ENCODE measurements around the gene RIMS1. TPM values are rescaled to one million over a fixed set of nuclear protein-coding genes. Genes with fewer than 3 reads are reported as not detected.

The RIMS1 gene
- total RNA-seq, 1 experiment from 2014 or later: 1.1 TPM

- TF ChIP-seq CREB1 (CRISPR knock-in tag; IDR thresholded peaks at IDR 0.05): no peak
- no peak for TF ChIP-seq TP53 (CRISPR knock-in tag; IDR thresholded peaks at IDR 0.05)
- TF ChIP-seq IRF1 (CRISPR knock-in tag; IDR thresholded peaks at IDR 0.05): no peak
- no peak for TF ChIP-seq ETV6 (CRISPR knock-in tag; IDR thresholded peaks at IDR 0.05)
- no peak for TF ChIP-seq HMGA2 (CRISPR knock-in tag; IDR thresholded peaks at IDR 0.05)
- no peak for TF ChIP-seq ATF1 (CRISPR knock-in tag; IDR thresholded peaks at IDR 0.05)
Measured at GRCh38 chr6:72040111-72040510, 153.8 kb downstream of the RIMS1 start.

DNA sequence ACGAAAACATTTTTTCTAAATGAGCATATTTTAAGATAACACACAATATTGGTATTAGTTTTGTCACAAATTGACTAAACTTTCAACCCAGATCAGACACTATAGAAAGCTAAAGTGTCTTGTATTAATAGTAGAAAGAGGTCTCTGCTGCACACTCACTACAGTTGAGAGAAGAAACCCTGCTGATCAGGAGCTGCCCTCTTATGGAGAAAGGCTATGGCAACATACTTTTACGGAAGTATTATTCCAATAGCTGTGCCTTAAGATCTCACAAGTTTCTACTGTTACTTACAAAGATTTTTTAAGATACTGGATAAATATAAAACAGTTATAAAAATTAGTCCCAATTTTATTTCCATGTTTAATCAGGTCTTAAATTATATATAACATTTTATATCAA, 155.7 kb downstream of the RIMS1 start:
- H3K27ac Mint-ChIP-seq: no peak overlapping the region
- no peaks in the 10 kb centered on the region for H3K27me3 Mint-ChIP-seq (ENCODE audit: low read depth)
- H3K36me3 Mint-ChIP-seq: no peaks in the 10 kb centered on the region
- ChIA-PET CTCF (interaction anchor here (1.3 kb wide), 1 partner anchor 510 kb away, joined by 3 read pairs; no protein-coding TSS in a partner anchor), POLR2A (no interaction called here)
- ATAC-seq (no peak), DNase-seq (ENCODE audit: low spot score) (no peak)
- H3K4me3 Mint-ChIP-seq: no peak overlapping the region
- no peaks in the 10 kb centered on the region for H3K9me3 Mint-ChIP-seq
- peaks cover 5% of the 10 kb centered on the region for H3K4me1 Mint-ChIP-seq
- TF ChIP-seq IRF2 (CRISPR knock-in tag; IDR thresholded peaks at IDR 0.05; ENCODE audit: borderline replicate concordance, low read depth) (no peak), NR2C2 (CRISPR knock-in tag; IDR thresholded peaks at IDR 0.05) (no peak), ELF4 (CRISPR knock-in tag; IDR thresholded peaks at IDR 0.05; ENCODE audit: low read depth) (no peak), GTF2I (CRISPR knock-in tag; conservative IDR thresholded peaks at IDR 0.05) (no peak), HMGA2 (CRISPR knock-in tag; IDR thresholded peaks at IDR 0.05) (no peak), JUN (CRISPR knock-in tag; IDR thresholded peaks at IDR 0.05) (no peak), ZNF396 (CRISPR knock-in tag; IDR thresholded peaks at IDR 0.05; ENCODE audit: borderline replicate concordance) (no peak), ZNF423 (CRISPR knock-in tag; IDR thresholded peaks at IDR 0.05) (no peak), ZNF425 (CRISPR knock-in tag; conservative IDR thresholded peaks at IDR 0.05) (no peak), MYBL2 (CRISPR knock-in tag; IDR thresholded peaks at IDR 0.05) (no peak), KAT7 (CRISPR knock-in tag; IDR thresholded peaks at IDR 0.05; ENCODE audit: borderline replicate concordance) (no peak), ZNF512 (CRISPR knock-in tag; IDR thresholded peaks at IDR 0.05; ENCODE audit: borderline replicate concordance) (no peak)
- TF ChIP-seq, protein P1, sequence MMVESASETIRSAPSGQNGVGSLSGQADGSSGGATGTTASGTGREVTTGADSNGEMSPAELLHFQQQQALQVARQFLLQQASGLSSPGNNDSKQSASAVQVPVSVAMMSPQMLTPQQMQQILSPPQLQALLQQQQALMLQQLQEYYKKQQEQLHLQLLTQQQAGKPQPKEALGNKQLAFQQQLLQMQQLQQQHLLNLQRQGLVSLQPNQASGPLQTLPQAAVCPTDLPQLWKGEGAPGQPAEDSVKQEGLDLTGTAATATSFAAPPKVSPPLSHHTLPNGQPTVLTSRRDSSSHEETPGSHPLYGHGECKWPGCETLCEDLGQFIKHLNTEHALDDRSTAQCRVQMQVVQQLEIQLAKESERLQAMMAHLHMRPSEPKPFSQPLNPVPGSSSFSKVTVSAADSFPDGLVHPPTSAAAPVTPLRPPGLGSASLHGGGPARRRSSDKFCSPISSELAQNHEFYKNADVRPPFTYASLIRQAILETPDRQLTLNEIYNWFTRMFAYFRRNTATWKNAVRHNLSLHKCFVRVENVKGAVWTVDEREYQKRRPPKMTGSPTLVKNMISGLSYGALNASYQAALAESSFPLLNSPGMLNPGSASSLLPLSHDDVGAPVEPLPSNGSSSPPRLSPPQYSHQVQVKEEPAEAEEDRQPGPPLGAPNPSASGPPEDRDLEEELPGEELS (CRISPR knock-in tag; IDR thresholded peaks at IDR 0.05): no peak
- TF ChIP-seq, protein P2, sequence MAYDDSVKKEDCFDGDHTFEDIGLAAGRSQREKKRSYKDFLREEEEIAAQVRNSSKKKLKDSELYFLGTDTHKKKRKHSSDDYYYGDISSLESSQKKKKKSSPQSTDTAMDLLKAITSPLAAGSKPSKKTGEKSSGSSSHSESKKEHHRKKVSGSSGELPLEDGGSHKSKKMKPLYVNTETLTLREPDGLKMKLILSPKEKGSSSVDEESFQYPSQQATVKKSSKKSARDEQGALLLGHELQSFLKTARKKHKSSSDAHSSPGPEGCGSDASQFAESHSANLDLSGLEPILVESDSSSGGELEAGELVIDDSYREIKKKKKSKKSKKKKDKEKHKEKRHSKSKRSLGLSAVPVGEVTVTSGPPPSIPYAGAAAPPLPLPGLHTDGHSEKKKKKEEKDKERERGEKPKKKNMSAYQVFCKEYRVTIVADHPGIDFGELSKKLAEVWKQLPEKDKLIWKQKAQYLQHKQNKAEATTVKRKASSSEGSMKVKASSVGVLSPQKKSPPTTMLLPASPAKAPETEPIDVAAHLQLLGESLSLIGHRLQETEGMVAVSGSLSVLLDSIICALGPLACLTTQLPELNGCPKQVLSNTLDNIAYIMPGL (CRISPR knock-in tag; IDR thresholded peaks at IDR 0.05): no peak
- TF ChIP-seq, protein P3, sequence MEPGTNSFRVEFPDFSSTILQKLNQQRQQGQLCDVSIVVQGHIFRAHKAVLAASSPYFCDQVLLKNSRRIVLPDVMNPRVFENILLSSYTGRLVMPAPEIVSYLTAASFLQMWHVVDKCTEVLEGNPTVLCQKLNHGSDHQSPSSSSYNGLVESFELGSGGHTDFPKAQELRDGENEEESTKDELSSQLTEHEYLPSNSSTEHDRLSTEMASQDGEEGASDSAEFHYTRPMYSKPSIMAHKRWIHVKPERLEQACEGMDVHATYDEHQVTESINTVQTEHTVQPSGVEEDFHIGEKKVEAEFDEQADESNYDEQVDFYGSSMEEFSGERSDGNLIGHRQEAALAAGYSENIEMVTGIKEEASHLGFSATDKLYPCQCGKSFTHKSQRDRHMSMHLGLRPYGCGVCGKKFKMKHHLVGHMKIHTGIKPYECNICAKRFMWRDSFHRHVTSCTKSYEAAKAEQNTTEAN (CRISPR knock-in tag; IDR thresholded peaks at IDR 0.05): no peak
- TF ChIP-seq, protein P4, sequence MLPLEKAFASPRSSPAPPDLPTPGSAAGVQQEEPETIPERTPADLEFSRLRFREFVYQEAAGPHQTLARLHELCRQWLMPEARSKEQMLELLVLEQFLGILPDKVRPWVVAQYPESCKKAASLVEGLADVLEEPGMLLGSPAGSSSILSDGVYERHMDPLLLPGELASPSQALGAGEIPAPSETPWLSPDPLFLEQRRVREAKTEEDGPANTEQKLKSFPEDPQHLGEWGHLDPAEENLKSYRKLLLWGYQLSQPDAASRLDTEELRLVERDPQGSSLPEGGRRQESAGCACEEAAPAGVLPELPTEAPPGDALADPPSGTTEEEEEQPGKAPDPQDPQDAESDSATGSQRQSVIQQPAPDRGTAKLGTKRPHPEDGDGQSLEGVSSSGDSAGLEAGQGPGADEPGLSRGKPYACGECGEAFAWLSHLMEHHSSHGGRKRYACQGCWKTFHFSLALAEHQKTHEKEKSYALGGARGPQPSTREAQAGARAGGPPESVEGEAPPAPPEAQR (CRISPR knock-in tag; IDR thresholded peaks at IDR 0.05): no peak
- TF ChIP-seq, protein P5, sequence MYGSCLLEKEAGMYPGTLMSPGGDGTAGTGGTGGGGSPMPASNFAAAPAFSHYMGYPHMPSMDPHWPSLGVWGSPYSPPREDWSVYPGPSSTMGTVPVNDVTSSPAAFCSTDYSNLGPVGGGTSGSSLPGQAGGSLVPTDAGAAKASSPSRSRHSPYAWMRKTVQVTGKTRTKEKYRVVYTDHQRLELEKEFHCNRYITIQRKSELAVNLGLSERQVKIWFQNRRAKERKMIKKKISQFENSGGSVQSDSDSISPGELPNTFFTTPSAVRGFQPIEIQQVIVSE (CRISPR knock-in tag; IDR thresholded peaks at IDR 0.05; ENCODE audit: borderline replicate concordance): no peak
- TF ChIP-seq, protein P6, sequence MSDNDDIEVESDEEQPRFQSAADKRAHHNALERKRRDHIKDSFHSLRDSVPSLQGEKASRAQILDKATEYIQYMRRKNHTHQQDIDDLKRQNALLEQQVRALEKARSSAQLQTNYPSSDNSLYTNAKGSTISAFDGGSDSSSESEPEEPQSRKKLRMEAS (CRISPR knock-in tag; IDR thresholded peaks at IDR 0.05): no peak

More at GRCh38 chr6:72040111-72040510, 153.8 kb downstream of the RIMS1 start:
- ChIA-PET CTCF (no interaction called here), POLR2A (no interaction called here)
- Mint-ChIP-seq H3K36me3 (no peaks in the 10 kb centered on the region), H3K4me3 (no peak overlapping the region), H3K9me3 (no peaks in the 10 kb centered on the region), H3K27me3 (ENCODE audit: low read depth) (no peaks in the 10 kb centered on the region), H3K4me1 (peaks cover 11% of the 10 kb centered on the region), H3K27ac (no peak overlapping the region)
- DNase-seq (ENCODE audit: low spot score) (no peak), ATAC-seq (no peak)

Data from WTC11 (cell line).